Heart left ventricle (tissue), 13 donors: ENCODE measurements around the gene RPL31.

Experiments
- POLR2A ChIP-seq, 2 donors: fragments of 450-650 bp; IDR thresholded peaks; one replicate each; pipeline ENCODE4 v1.6.1; 2017; ENCODE audit warnings: antibody characterized with exemption in 2 of 2, mild to moderate bottlenecking in 2 of 2, moderate library complexity in 2 of 2
- TF ChIP-seq, protein P1 (sequence below), 12 donors: fragments of 200-600 bp; sonication (generic) in 4 of 12; IDR thresholded peaks; one replicate each; pipeline versions ENCODE4 v1.5.0 to v1.8.0; 2018 to 2022; ENCODE audit warnings: antibody characterized with exemption in 12 of 12, mild to moderate bottlenecking in 5 of 12
- donor health status: ischemic (EF 13 %, LVEDD 7.1; RV severe dilation, severe dysfunction).
- donor health status: DM: no; HTN: yes; CAD: no.
- donor health status: DM: no; HTN: no; CAD: no.
- donor health status: ischemic (EF 25% LVEDD 6.9; RV normal size, moderate dysfunction).
- donor health status: ischemic (EF 25% LVEDD 5.7; RV mildly dilated, moderate dysfunction).
- donor health status: ischemic (EF 35%, LVEDD 5.7; RV mildly dilated, moderate dysfunction).
- donor health status: nonischemic (EF 11% LVEDD 7.7; RV severe dilation, severe dysfunction).
- donor health status: DM: yes; HTN: yes; CAD: no.
- donor health status: PGD.
- donor health status: ischemic (EF 29% LVEDD 5.4; RV normal size, mild dysfunction).
- donor health status: nonischemic (EF 23%, LVEDD 6.1; RV moderate dilation, normal function).

DNA sequence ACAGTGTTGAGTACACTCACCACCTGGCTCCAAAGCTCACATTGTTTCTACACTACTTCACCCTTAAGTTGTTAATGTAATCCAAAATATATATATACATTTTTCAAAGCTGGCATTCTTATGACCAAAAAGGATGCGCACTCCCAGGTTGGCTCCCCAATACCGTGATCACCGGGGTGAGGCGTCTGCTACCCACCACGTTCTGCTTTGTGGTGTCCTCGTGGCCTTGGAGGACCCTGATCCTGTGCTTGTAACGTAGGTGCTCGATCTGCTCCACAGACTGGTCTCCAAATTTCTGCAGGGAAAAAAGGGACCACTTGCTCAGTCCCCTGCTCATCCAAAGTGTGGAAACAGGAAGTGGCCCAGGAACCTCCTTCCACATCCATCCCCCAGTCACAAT, 25.8 kb downstream of the RPL31 start:
- TF ChIP-seq, protein P1, sequence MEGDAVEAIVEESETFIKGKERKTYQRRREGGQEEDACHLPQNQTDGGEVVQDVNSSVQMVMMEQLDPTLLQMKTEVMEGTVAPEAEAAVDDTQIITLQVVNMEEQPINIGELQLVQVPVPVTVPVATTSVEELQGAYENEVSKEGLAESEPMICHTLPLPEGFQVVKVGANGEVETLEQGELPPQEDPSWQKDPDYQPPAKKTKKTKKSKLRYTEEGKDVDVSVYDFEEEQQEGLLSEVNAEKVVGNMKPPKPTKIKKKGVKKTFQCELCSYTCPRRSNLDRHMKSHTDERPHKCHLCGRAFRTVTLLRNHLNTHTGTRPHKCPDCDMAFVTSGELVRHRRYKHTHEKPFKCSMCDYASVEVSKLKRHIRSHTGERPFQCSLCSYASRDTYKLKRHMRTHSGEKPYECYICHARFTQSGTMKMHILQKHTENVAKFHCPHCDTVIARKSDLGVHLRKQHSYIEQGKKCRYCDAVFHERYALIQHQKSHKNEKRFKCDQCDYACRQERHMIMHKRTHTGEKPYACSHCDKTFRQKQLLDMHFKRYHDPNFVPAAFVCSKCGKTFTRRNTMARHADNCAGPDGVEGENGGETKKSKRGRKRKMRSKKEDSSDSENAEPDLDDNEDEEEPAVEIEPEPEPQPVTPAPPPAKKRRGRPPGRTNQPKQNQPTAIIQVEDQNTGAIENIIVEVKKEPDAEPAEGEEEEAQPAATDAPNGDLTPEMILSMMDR (IDR thresholded peaks at IDR 0.05) = no peak
- no peak for TF ChIP-seq POLR2A (IDR thresholded peaks at IDR 0.05)
